ENCODE measurements around the gene GUCA2A. TPM values are rescaled to one million over a fixed set of nuclear protein-coding genes. Genes with fewer than 3 reads are reported as not detected.

The GUCA2A gene
- polyA plus RNA-seq, 1 experiment: not detected

GRCh38 chr1:42191319-42191718 is 26.8 kb upstream of the GUCA2A start:
- no peak overlapping the region for H3K4me3 ChIP-seq (ENCODE audit: low read depth, low read length)
- no peaks in the 10 kb centered on the region for H3K27me3 ChIP-seq (ENCODE audit: control insufficient read depth, insufficient read depth, low read length)
- DNase-seq (ENCODE audit: low read depth): no peak
- peaks cover 9% of the 10 kb centered on the region for H3K36me3 ChIP-seq (ENCODE audit: control insufficient read depth, insufficient read depth, low read length)
- ChIA-PET CTCF (interaction anchor here (3.7 kb wide), 1 partner anchor 18 kb away, joined by 17 read pairs; no protein-coding TSS in a partner anchor), POLR2A (no interaction called here)
- no peak for TF ChIP-seq CTCF (IDR thresholded peaks at IDR 0.05; ENCODE audit: insufficient read depth, low read depth, low read length)

- POLR2A ChIA-PET: no interaction called here
- TF ChIP-seq CTCF (IDR thresholded peaks at IDR 0.05; ENCODE audit: insufficient read depth, low read depth, low read length): no peak
- DNase-seq (ENCODE audit: low read depth): no peak
- H3K36me3 ChIP-seq (ENCODE audit: control insufficient read depth, insufficient read depth, low read length): peaks cover 6% of the 10 kb centered on the region
- H3K4me3 ChIP-seq (ENCODE audit: low read depth, low read length): no peak overlapping the region
- H3K27me3 ChIP-seq (ENCODE audit: control insufficient read depth, insufficient read depth, low read length): no peaks in the 10 kb centered on the region
- CTCF ChIA-PET: no interaction called here
These were observed 25.6 kb upstream of the GUCA2A start for GRCh38 chr1:42189931-42190853.

GRCh38 chr1:42186152-42186551 is 21.6 kb upstream of the GUCA2A start:
- H3K27me3 ChIP-seq (ENCODE audit: control insufficient read depth, insufficient read depth, low read length): no peaks in the 10 kb centered on the region
- no peak for DNase-seq (ENCODE audit: low read depth)
- POLR2A ChIA-PET: no interaction called here
- CTCF ChIA-PET: interaction anchor here (2.4 kb wide), 1 partner anchor 14 kb away, joined by 17 read pairs; no protein-coding TSS in a partner anchor
- TF ChIP-seq CTCF (IDR thresholded peaks at IDR 0.05; ENCODE audit: insufficient read depth, low read depth, low read length): no peak
- H3K4me3 ChIP-seq (ENCODE audit: low read depth, low read length): no peak overlapping the region
- peaks cover 4% of the 10 kb centered on the region for H3K36me3 ChIP-seq (ENCODE audit: control insufficient read depth, insufficient read depth, low read length)

- H3K27me3 ChIP-seq (ENCODE audit: control insufficient read depth, insufficient read depth, low read length): no peaks in the 10 kb centered on the region
- POLR2A ChIA-PET: no interaction called here
- H3K36me3 ChIP-seq (ENCODE audit: control insufficient read depth, insufficient read depth, low read length): peaks cover 2% of the 10 kb centered on the region
- DNase-seq (ENCODE audit: low read depth): no peak
- no peak for TF ChIP-seq CTCF (IDR thresholded peaks at IDR 0.05; ENCODE audit: insufficient read depth, low read depth, low read length)
- no peak overlapping the region for H3K4me3 ChIP-seq (ENCODE audit: low read depth, low read length)
- CTCF ChIA-PET: interaction anchor here (1.2 to 2.4 kb wide), 2 partner anchors 12 to 373 kb away, joined by 3 to 17 read pairs; no protein-coding TSS in a partner anchor
These were observed 20.1 kb upstream of the GUCA2A start for GRCh38 chr1:42184616-42185015.

GRCh38 chr1:42183957-42184268 is 19.4 kb upstream of the GUCA2A start:
- POLR2A ChIA-PET: no interaction called here
- no peak overlapping the region for H3K4me3 ChIP-seq (ENCODE audit: low read depth, low read length)
- no peak for DNase-seq (ENCODE audit: low read depth)
- H3K27me3 ChIP-seq (ENCODE audit: control insufficient read depth, insufficient read depth, low read length): no peaks in the 10 kb centered on the region
- TF ChIP-seq CTCF (IDR thresholded peaks at IDR 0.05; ENCODE audit: insufficient read depth, low read depth, low read length): no peak
- CTCF ChIA-PET: interaction anchor here (0.6 kb wide), 1 partner anchor 11 kb away, joined by 3 read pairs; no protein-coding TSS in a partner anchor
- peaks cover 2% of the 10 kb centered on the region for H3K36me3 ChIP-seq (ENCODE audit: control insufficient read depth, insufficient read depth, low read length)
